ENCODE results near the gene GIMAP5. TPM values are rescaled to one million over a fixed set of nuclear protein-coding genes. Genes with fewer than 3 reads are reported as not detected.
A peak's percentile ranks its signal among the peaks of the same experiment; 100 is the strongest.

The GIMAP5 gene
- polyA plus RNA-seq, 1 donor (not counting 4 experiments of a cell fraction or from before 2014, with no cell fraction given) = not detected

- FAIRE-seq (peak; percentile 72), DNase-seq (ENCODE audit: low read depth, low spot score) (no peak)
- Histone ChIP-seq H3K9me1 (ENCODE audit: control insufficient read depth, extremely low read depth, insufficient read depth, low read length) (no peaks in the 10 kb centered on the region), H3K27ac (ENCODE audit: control insufficient read depth, insufficient read depth, low read length) (no peak overlapping the region), H3K4me1 (ENCODE audit: control insufficient read depth, extremely low read depth, insufficient read depth, low read length) (no peaks in the 10 kb centered on the region), H3K9ac (ENCODE audit: control insufficient read depth, extremely low read depth, insufficient read depth, low read length) (no peak overlapping the region), H3K27me3 (ENCODE audit: control insufficient read depth, extremely low read depth, insufficient read depth, low read length) (no peaks in the 10 kb centered on the region), H2AFZ (ENCODE audit: control insufficient read depth, low read length) (no peak overlapping the region), H3K9me3 (ENCODE audit: control insufficient read depth, low read depth, low read length) (no peaks in the 10 kb centered on the region), H3K36me3 (ENCODE audit: control insufficient read depth in 2 of 2, extremely low read depth in 1 of 2, insufficient read depth in 2 of 2, low read length in 2 of 2) (no peaks in the 10 kb centered on the region), H3K4me3 (ENCODE audit: control insufficient read depth in 2 of 3, extremely low read depth in 1 of 3, insufficient read depth in 2 of 3, low read depth in 1 of 3, low read length in 3 of 3) (no peak overlapping the region), H3K79me2 (ENCODE audit: control insufficient read depth, insufficient read depth, low read length) (no peaks in the 10 kb centered on the region), H4K20me1 (ENCODE audit: control insufficient read depth, extremely low read depth, insufficient read depth, low read length) (no peaks in the 10 kb centered on the region), H3K4me2 (ENCODE audit: control insufficient read depth, extremely low read depth, insufficient read depth, low read depth, low read length) (no peak overlapping the region)
- dilution Hi-C loops (cut with MboI; ENCODE audit: extremely low pct_ligation_motif_present, low sequenced_read_pairs) = no loop called here
- TF ChIP-seq CTCF (optimal IDR thresholded peaks at IDR 0.05 in 1 of 3, IDR thresholded peaks at IDR 0.05 in 1 of 3, conservative IDR thresholded peaks at IDR 0.05 in 1 of 3; ENCODE audit: extremely low read depth in 1 of 3, insufficient read depth in 2 of 3, low read length in 3 of 3) = peak; percentile 82 to 94 (median 86)
- TF ChIP-seq EZH2 (IDR thresholded peaks at IDR 0.05; ENCODE audit: low read length) = no peak
Measured at GRCh38 chr7:150778738-150779301, 41.6 kb downstream of the GIMAP5 start.

DNA sequence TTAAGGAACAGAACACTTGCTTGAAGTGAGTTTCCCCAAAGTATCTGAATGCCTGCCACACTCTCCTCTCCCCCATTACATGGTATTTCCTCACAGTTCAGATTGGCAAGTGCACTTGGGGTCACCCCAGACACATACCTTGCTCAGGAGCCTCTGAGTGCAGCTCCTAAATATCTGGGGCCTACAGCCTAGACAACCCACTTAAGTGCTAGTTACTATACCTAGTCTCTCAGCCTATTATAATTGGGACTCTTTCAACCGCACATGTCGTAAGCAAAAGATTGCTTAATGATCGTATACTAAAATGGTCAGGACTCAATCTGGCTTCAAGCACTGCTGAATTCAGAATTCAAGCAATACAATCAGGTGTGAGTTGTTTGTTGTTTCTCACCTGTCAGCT is 43.1 kb downstream of the GIMAP5 start:
- dilution Hi-C loops (cut with MboI; ENCODE audit: extremely low pct_ligation_motif_present, low sequenced_read_pairs) = no loop called here
- no peaks in the 10 kb centered on the region for H3K9me3 ChIP-seq (ENCODE audit: control insufficient read depth, low read depth, low read length)
- H3K36me3 ChIP-seq (ENCODE audit: control insufficient read depth in 2 of 2, extremely low read depth in 1 of 2, insufficient read depth in 2 of 2, low read length in 2 of 2) = no peaks in the 10 kb centered on the region
- no peaks in the 10 kb centered on the region for H4K20me1 ChIP-seq (ENCODE audit: control insufficient read depth, extremely low read depth, insufficient read depth, low read length)
- H3K27me3 ChIP-seq (ENCODE audit: control insufficient read depth, extremely low read depth, insufficient read depth, low read length) = peaks cover 2% of the 10 kb centered on the region
- H3K9me1 ChIP-seq (ENCODE audit: control insufficient read depth, extremely low read depth, insufficient read depth, low read length) = no peaks in the 10 kb centered on the region
- H3K79me2 ChIP-seq (ENCODE audit: control insufficient read depth, insufficient read depth, low read length) = no peaks in the 10 kb centered on the region
- no peak overlapping the region for H3K4me3 ChIP-seq (ENCODE audit: control insufficient read depth in 2 of 3, extremely low read depth in 1 of 3, insufficient read depth in 2 of 3, low read depth in 1 of 3, low read length in 3 of 3)
- H3K4me2 ChIP-seq (ENCODE audit: control insufficient read depth, extremely low read depth, insufficient read depth, low read depth, low read length) = no peak overlapping the region
- H3K9ac ChIP-seq (ENCODE audit: control insufficient read depth, extremely low read depth, insufficient read depth, low read length) = no peak overlapping the region
- H3K4me1 ChIP-seq (ENCODE audit: control insufficient read depth, extremely low read depth, insufficient read depth, low read length) = no peaks in the 10 kb centered on the region
- no peak for TF ChIP-seq EZH2 (IDR thresholded peaks at IDR 0.05; ENCODE audit: low read length)
- TF ChIP-seq CTCF (optimal IDR thresholded peaks at IDR 0.05 in 1 of 3, IDR thresholded peaks at IDR 0.05 in 1 of 3, conservative IDR thresholded peaks at IDR 0.05 in 1 of 3; ENCODE audit: extremely low read depth in 1 of 3, insufficient read depth in 2 of 3, low read length in 3 of 3) = no peak
- DNase-seq (ENCODE audit: low read depth, low spot score) = no peak
- no peak overlapping the region for H2AFZ ChIP-seq (ENCODE audit: control insufficient read depth, low read length)
- no peak overlapping the region for H3K27ac ChIP-seq (ENCODE audit: control insufficient read depth, insufficient read depth, low read length)
- no peak for FAIRE-seq
